22Rv1 (cell line): ENCODE data around the gene GABBR1.

Experiments used
- ZFX ChIP-seq: fragments of 450-650 bp; IDR thresholded peaks from 2 replicates; pipeline ENCODE4 v1.6.1; 2017; ENCODE audit warnings: antibody characterized with exemption, borderline replicate concordance
- TF ChIP-seq, protein P1 (sequence below): fragments of 450-650 bp; IDR thresholded peaks from 2 replicates; pipeline ENCODE4 v1.5.1; 2017; ENCODE audit warnings: mild to moderate bottlenecking

- TF ChIP-seq, protein P1, sequence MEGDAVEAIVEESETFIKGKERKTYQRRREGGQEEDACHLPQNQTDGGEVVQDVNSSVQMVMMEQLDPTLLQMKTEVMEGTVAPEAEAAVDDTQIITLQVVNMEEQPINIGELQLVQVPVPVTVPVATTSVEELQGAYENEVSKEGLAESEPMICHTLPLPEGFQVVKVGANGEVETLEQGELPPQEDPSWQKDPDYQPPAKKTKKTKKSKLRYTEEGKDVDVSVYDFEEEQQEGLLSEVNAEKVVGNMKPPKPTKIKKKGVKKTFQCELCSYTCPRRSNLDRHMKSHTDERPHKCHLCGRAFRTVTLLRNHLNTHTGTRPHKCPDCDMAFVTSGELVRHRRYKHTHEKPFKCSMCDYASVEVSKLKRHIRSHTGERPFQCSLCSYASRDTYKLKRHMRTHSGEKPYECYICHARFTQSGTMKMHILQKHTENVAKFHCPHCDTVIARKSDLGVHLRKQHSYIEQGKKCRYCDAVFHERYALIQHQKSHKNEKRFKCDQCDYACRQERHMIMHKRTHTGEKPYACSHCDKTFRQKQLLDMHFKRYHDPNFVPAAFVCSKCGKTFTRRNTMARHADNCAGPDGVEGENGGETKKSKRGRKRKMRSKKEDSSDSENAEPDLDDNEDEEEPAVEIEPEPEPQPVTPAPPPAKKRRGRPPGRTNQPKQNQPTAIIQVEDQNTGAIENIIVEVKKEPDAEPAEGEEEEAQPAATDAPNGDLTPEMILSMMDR = no peak
- TF ChIP-seq ZFX = no peak
These were observed 22.7 kb upstream of the GABBR1 start for GRCh38 chr6:29655658-29656057.
